Nephron (organoid): ENCODE measurements around the gene DPYSL4.

Experiments used
- H3K27ac Mint-ChIP-seq, 3 experiments: 2 replicates each; pipeline ENCODE4 v1.8.0; 2020; ENCODE audit warnings: mixed read lengths in 3 of 3, mild to moderate bottlenecking in 2 of 3, moderate library complexity in 1 of 3
- H3K27me3 Mint-ChIP-seq: 2 replicates; pipeline ENCODE4 v1.8.0; 2021; ENCODE audit warnings: low read depth, mild to moderate bottlenecking, moderate library complexity, mixed read lengths
- H3K36me3 Mint-ChIP-seq: 2 replicates; pipeline ENCODE4 v1.8.0; 2020; ENCODE audit warnings: low read depth, mixed read lengths
- H3K4me1 Mint-ChIP-seq: 2 replicates; pipeline ENCODE4 v1.8.0; 2020; ENCODE audit warnings: mixed read lengths
- H3K4me3 Mint-ChIP-seq, 3 experiments: 2 replicates each; pipeline ENCODE4 v1.8.0; 2020; ENCODE audit warnings: mild to moderate bottlenecking in 3 of 3, mixed read lengths in 3 of 3, moderate library complexity in 2 of 3
- H3K9me3 Mint-ChIP-seq: 2 replicates; pipeline ENCODE4 v1.8.0; 2020; ENCODE audit warnings: mixed read lengths
- TF ChIP-seq, protein P1 (sequence below), 3 experiments: fragments of 200-600 bp; sonication (generic); IDR thresholded peaks; one replicate each; pipeline ENCODE4 v1.5.0; 2021; ENCODE audit warnings: antibody characterized with exemption in 3 of 3; ENCODE audit not compliant: unreplicated experiment in 3 of 3

The DPYSL4 gene

GRCh38 chr10:132169031-132169765 is 17.6 kb upstream of the DPYSL4 start:
- H3K4me1 Mint-ChIP-seq: no peaks in the 10 kb centered on the region
- no peak overlapping the region for H3K4me3 Mint-ChIP-seq
- H3K27ac Mint-ChIP-seq: no peak overlapping the region
- TF ChIP-seq, protein P1, sequence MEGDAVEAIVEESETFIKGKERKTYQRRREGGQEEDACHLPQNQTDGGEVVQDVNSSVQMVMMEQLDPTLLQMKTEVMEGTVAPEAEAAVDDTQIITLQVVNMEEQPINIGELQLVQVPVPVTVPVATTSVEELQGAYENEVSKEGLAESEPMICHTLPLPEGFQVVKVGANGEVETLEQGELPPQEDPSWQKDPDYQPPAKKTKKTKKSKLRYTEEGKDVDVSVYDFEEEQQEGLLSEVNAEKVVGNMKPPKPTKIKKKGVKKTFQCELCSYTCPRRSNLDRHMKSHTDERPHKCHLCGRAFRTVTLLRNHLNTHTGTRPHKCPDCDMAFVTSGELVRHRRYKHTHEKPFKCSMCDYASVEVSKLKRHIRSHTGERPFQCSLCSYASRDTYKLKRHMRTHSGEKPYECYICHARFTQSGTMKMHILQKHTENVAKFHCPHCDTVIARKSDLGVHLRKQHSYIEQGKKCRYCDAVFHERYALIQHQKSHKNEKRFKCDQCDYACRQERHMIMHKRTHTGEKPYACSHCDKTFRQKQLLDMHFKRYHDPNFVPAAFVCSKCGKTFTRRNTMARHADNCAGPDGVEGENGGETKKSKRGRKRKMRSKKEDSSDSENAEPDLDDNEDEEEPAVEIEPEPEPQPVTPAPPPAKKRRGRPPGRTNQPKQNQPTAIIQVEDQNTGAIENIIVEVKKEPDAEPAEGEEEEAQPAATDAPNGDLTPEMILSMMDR (IDR thresholded peaks at IDR 0.05; ENCODE audit: unreplicated experiment in 3 of 3): no peak
- peaks cover 41% of the 10 kb centered on the region for H3K27me3 Mint-ChIP-seq
- H3K36me3 Mint-ChIP-seq: no peaks in the 10 kb centered on the region
- H3K9me3 Mint-ChIP-seq: peaks cover 5% of the 10 kb centered on the region

- Mint-ChIP-seq H3K27me3 (peaks cover 47% of the 10 kb centered on the region), H3K36me3 (no peaks in the 10 kb centered on the region), H3K4me1 (no peaks in the 10 kb centered on the region), H3K4me3 (no peak overlapping the region), H3K9me3 (peaks cover 11% of the 10 kb centered on the region), H3K27ac (no peak overlapping the region)
- TF ChIP-seq, protein P1 (IDR thresholded peaks at IDR 0.05; ENCODE audit: unreplicated experiment in 3 of 3): no peak
These were observed 16.8 kb upstream of the DPYSL4 start for GRCh38 chr10:132169766-132170560.

- Mint-ChIP-seq H3K9me3 (peaks cover 16% of the 10 kb centered on the region), H3K27ac (no peak overlapping the region), H3K27me3 (peaks cover 54% of the 10 kb centered on the region), H3K4me3 (no peak overlapping the region), H3K36me3 (no peaks in the 10 kb centered on the region), H3K4me1 (no peaks in the 10 kb centered on the region)
- TF ChIP-seq, protein P1 (IDR thresholded peaks at IDR 0.05; ENCODE audit: unreplicated experiment in 3 of 3): no peak
These were observed 16.0 kb upstream of the DPYSL4 start for GRCh38 chr10:132170561-132171361.

- peaks cover 11% of the 10 kb centered on the region for H3K4me1 Mint-ChIP-seq
- H3K27me3 Mint-ChIP-seq: peaks cover 60% of the 10 kb centered on the region
- H3K27ac Mint-ChIP-seq: no peak overlapping the region
- H3K9me3 Mint-ChIP-seq: peaks cover 16% of the 10 kb centered on the region
- TF ChIP-seq, protein P1 (IDR thresholded peaks at IDR 0.05; ENCODE audit: unreplicated experiment in 3 of 3): no peak
- no peaks in the 10 kb centered on the region for H3K36me3 Mint-ChIP-seq
- no peak overlapping the region for H3K4me3 Mint-ChIP-seq
These were observed 14.4 kb upstream of the DPYSL4 start for GRCh38 chr10:132172091-132173066.

DNA sequence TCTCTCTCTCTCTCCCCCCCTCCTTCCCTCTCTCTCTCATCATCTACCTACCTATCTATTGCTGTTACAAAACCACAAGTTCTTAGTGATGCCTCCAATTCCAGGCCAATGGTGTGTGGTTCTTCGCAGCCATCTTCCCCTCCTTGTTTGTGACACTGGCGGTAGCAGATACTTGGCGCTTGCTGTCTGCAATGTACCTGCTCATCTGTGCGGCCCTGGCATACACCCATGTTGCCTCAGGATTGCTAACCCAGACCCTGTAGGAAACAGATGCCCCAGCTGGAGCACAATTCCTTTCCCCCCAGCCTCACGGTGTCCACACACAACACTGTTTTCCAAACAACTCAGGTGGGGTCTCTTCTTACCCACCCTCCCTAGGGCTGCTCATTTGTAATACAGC is 13.6 kb upstream of the DPYSL4 start:
- Mint-ChIP-seq H3K27ac (no peak overlapping the region), H3K36me3 (no peaks in the 10 kb centered on the region), H3K4me3 (no peak overlapping the region), H3K27me3 (peaks cover 68% of the 10 kb centered on the region), H3K4me1 (peaks cover 11% of the 10 kb centered on the region), H3K9me3 (peaks cover 16% of the 10 kb centered on the region)
- TF ChIP-seq, protein P1 (IDR thresholded peaks at IDR 0.05; ENCODE audit: unreplicated experiment in 3 of 3): no peak
